Neural progenitor cell (in vitro differentiated cells): ENCODE results near the gene SH2D4B. TPM values are rescaled to one million over a fixed set of nuclear protein-coding genes. Genes with fewer than 3 reads are reported as not detected.

Experiments used
- DNase-seq: peaks from one replicate; pipeline ENCODE4 v3.0.0-alpha.2; 2016; ENCODE audit warnings: low spot score
- H2AFZ ChIP-seq: fragments of 200-600 bp; sonication (generic); replicated peaks from 2 replicates; pipeline ENCODE4 v1.6.1; 2016; ENCODE audit warnings: antibody characterized with exemption
- H3F3A ChIP-seq: fragments of 200-600 bp; sonication (generic); 2 replicates; pipeline ENCODE4 v1.6.1; 2016; ENCODE audit warnings: antibody characterized with exemption, low read depth
- H3K27ac ChIP-seq: fragments of 200-600 bp; sonication (generic); 2 replicates; pipeline ENCODE4 v1.5.1; 2016; ENCODE audit warnings: mild to moderate bottlenecking
- H3K27me3 ChIP-seq: fragments of 200-600 bp; sonication (generic); 2 replicates; pipeline ENCODE4 v1.6.1; 2016; ENCODE audit warnings: mild to moderate bottlenecking, moderate library complexity
- H3K36me3 ChIP-seq: fragments of 200-600 bp; sonication (generic); 2 replicates; pipeline ENCODE4 v1.5.1; 2016
- H3K4me1 ChIP-seq: fragments of 200-600 bp; sonication (generic); 2 replicates; pipeline ENCODE4 v1.6.1; 2016; ENCODE audit warnings: mixed run types
- H3K4me2 ChIP-seq: fragments of 200-600 bp; sonication (generic); 2 replicates; pipeline ENCODE4 v1.6.1; 2016
- H3K4me3 ChIP-seq: fragments of 200-600 bp; sonication (generic); 2 replicates; pipeline ENCODE4 v1.5.1; 2016
- H3K79me2 ChIP-seq: fragments of 200-600 bp; sonication (generic); 2 replicates; pipeline ENCODE4 v1.6.1; 2016; ENCODE audit warnings: low read depth
- H3K9ac ChIP-seq: fragments of 200-600 bp; sonication (generic); 2 replicates; pipeline ENCODE4 v1.6.1; 2016
- H3K9me3 ChIP-seq: fragments of 200-600 bp; sonication (generic); 2 replicates; pipeline ENCODE4 v1.5.1; 2016; ENCODE audit warnings: low read depth
- H4K20me1 ChIP-seq: fragments of 200-600 bp; sonication (generic); 2 replicates; pipeline ENCODE4 v1.6.1; 2016; ENCODE audit warnings: low read depth
- H3K27ac Mint-ChIP-seq: 3 replicates; pipeline ENCODE4 v1.8.0; 2021; ENCODE audit warnings: mixed read lengths
- H3K27me3 Mint-ChIP-seq: 2 replicates; pipeline ENCODE4 v1.8.0; 2022; ENCODE audit warnings: low read depth, mild to moderate bottlenecking, inconsistent platforms, moderate library complexity, mixed read lengths; ENCODE audit not compliant: insufficient read depth
- H3K36me3 Mint-ChIP-seq: 3 replicates; pipeline ENCODE4 v1.8.0; 2021; ENCODE audit warnings: mixed read lengths
- H3K4me1 Mint-ChIP-seq: 3 replicates; pipeline ENCODE4 v1.8.0; 2021; ENCODE audit warnings: mixed read lengths
- H3K4me3 Mint-ChIP-seq: 3 replicates; pipeline ENCODE4 v1.8.0; 2021; ENCODE audit warnings: mild to moderate bottlenecking, moderate library complexity, mixed read lengths
- H3K9me3 Mint-ChIP-seq: 3 replicates; pipeline ENCODE4 v1.8.0; 2020; ENCODE audit warnings: mixed read lengths
- CTCF ChIP-seq: fragments of 200-600 bp; sonication (generic); IDR thresholded peaks from 2 replicates; pipeline ENCODE4 v1.5.1; 2017; ENCODE audit warnings: antibody characterized with exemption, mild to moderate bottlenecking
- EZH2 ChIP-seq: fragments of 200-600 bp; sonication (generic); IDR thresholded peaks from 2 replicates; pipeline ENCODE4 v1.6.1; 2017; ENCODE audit warnings: antibody characterized with exemption, mild to moderate bottlenecking, moderate library complexity
- EZH2phosphoT487 ChIP-seq: fragments of 200-600 bp; sonication (generic); IDR thresholded peaks from 2 replicates; pipeline ENCODE4 v1.6.1; 2017; ENCODE audit warnings: antibody characterized with exemption
- total RNA-seq: library from RNA; depleted of rRNA; stranded (reverse); fragments of >200 nt; gene quantifications from 2 replicates; pipeline ENCODE4 v1.2.3, GENCODE V29; 2015; ENCODE audit warnings: low replicate concordance

SH2D4B gene
- total RNA-seq, 1 donor from 2014 or later, result 0.11 TPM

- Histone ChIP-seq H3F3A (no peaks in the 10 kb centered on the region), H3K36me3 (no peaks in the 10 kb centered on the region), H3K4me1 (no peaks in the 10 kb centered on the region), H2AFZ (no peak overlapping the region), H3K4me2 (no peak overlapping the region), H3K4me3 (no peak overlapping the region), H3K9me3 (no peaks in the 10 kb centered on the region), H3K9ac (no peak overlapping the region), H3K79me2 (no peaks in the 10 kb centered on the region), H4K20me1 (no peaks in the 10 kb centered on the region), H3K27me3 (no peaks in the 10 kb centered on the region), H3K27ac (no peak overlapping the region)
- Mint-ChIP-seq H3K36me3 (no peaks in the 10 kb centered on the region), H3K9me3 (no peaks in the 10 kb centered on the region), H3K27ac (no peak overlapping the region), H3K27me3 (peaks cover 4% of the 10 kb centered on the region), H3K4me1 (peaks cover 11% of the 10 kb centered on the region), H3K4me3 (no peak overlapping the region)
- DNase-seq, result no peak
- no peak for TF ChIP-seq EZH2phosphoT487
- TF ChIP-seq EZH2, result no peak
- TF ChIP-seq CTCF, result no peak
Measured at GRCh38 chr10:80642661-80643060, 105.0 kb downstream of the SH2D4B start.

- no peaks in the 10 kb centered on the region for H3K36me3 Mint-ChIP-seq
- Histone ChIP-seq H3K4me1 (no peaks in the 10 kb centered on the region), H3K27ac (no peak overlapping the region), H3K79me2 (no peaks in the 10 kb centered on the region), H3K9ac (no peak overlapping the region), H4K20me1 (no peaks in the 10 kb centered on the region), H3K9me3 (no peaks in the 10 kb centered on the region), H3K4me3 (no peak overlapping the region), H3F3A (no peaks in the 10 kb centered on the region), H3K36me3 (no peaks in the 10 kb centered on the region), H3K27me3 (no peaks in the 10 kb centered on the region), H3K4me2 (no peak overlapping the region), H2AFZ (no peak overlapping the region)
- no peak overlapping the region for H3K4me3 Mint-ChIP-seq
- H3K27me3 Mint-ChIP-seq, result no peaks in the 10 kb centered on the region
- H3K4me1 Mint-ChIP-seq, result peaks cover 11% of the 10 kb centered on the region
- H3K27ac Mint-ChIP-seq, result no peak overlapping the region
- no peaks in the 10 kb centered on the region for H3K9me3 Mint-ChIP-seq
- DNase-seq, result no peak
- TF ChIP-seq EZH2 (no peak), CTCF (no peak), EZH2phosphoT487 (no peak)
Measured at GRCh38 chr10:80646366-80646765, 108.7 kb downstream of the SH2D4B start.

GRCh38 chr10:80647173-80647833 is 109.6 kb downstream of the SH2D4B start:
- Histone ChIP-seq H3K9ac (no peak overlapping the region), H4K20me1 (no peaks in the 10 kb centered on the region), H3K27ac (no peak overlapping the region), H3K79me2 (no peaks in the 10 kb centered on the region), H3K27me3 (no peaks in the 10 kb centered on the region), H3K36me3 (no peaks in the 10 kb centered on the region), H3K4me2 (no peak overlapping the region), H3F3A (no peaks in the 10 kb centered on the region), H3K4me1 (no peaks in the 10 kb centered on the region), H3K4me3 (no peak overlapping the region), H2AFZ (no peak overlapping the region), H3K9me3 (no peaks in the 10 kb centered on the region)
- no peak overlapping the region for H3K4me3 Mint-ChIP-seq
- no peaks in the 10 kb centered on the region for H3K27me3 Mint-ChIP-seq
- DNase-seq, result no peak
- TF ChIP-seq EZH2phosphoT487, result no peak
- TF ChIP-seq EZH2, result no peak
- no peak for TF ChIP-seq CTCF
- no peaks in the 10 kb centered on the region for H3K9me3 Mint-ChIP-seq
- no peak overlapping the region for H3K27ac Mint-ChIP-seq
- peaks cover 11% of the 10 kb centered on the region for H3K4me1 Mint-ChIP-seq
- no peaks in the 10 kb centered on the region for H3K36me3 Mint-ChIP-seq
